ENCODE data around the gene MRPL53.
A peak's percentile ranks its signal among the peaks of the same experiment; 100 is the strongest.
"Not testable (repeated sequence)": the region's sequence is repeated elsewhere in the genome, so short reads cannot be mapped to it uniquely, and the experiment has no call there.

MRPL53 gene

GRCh38 chr2:74488643-74489481 is 16.4 kb upstream of the MRPL53 start:
- H3K9me3 ChIP-seq, result no peaks in the 10 kb centered on the region
- no peaks in the 10 kb centered on the region for H3K27me3 ChIP-seq
- no peak overlapping the region for H3K27ac ChIP-seq
- H3K36me3 ChIP-seq, result peaks cover 72% of the 10 kb centered on the region
- no peak overlapping the region for H3K4me3 ChIP-seq (ENCODE audit: low read depth in 1 of 2, low read length in 1 of 2)
- TF ChIP-seq, protein P1, sequence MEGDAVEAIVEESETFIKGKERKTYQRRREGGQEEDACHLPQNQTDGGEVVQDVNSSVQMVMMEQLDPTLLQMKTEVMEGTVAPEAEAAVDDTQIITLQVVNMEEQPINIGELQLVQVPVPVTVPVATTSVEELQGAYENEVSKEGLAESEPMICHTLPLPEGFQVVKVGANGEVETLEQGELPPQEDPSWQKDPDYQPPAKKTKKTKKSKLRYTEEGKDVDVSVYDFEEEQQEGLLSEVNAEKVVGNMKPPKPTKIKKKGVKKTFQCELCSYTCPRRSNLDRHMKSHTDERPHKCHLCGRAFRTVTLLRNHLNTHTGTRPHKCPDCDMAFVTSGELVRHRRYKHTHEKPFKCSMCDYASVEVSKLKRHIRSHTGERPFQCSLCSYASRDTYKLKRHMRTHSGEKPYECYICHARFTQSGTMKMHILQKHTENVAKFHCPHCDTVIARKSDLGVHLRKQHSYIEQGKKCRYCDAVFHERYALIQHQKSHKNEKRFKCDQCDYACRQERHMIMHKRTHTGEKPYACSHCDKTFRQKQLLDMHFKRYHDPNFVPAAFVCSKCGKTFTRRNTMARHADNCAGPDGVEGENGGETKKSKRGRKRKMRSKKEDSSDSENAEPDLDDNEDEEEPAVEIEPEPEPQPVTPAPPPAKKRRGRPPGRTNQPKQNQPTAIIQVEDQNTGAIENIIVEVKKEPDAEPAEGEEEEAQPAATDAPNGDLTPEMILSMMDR (IDR thresholded peaks at IDR 0.05), result no peak
- H3K4me1 ChIP-seq (ENCODE audit: control insufficient read depth in 1 of 2, insufficient read depth in 1 of 2, low read depth in 1 of 2, low read length in 1 of 2), result peaks cover 0 to under 1% of the 10 kb centered on the region in 2 experiments

- H3K27me3 ChIP-seq, result no peaks in the 10 kb centered on the region
- no peak overlapping the region for H3K4me3 ChIP-seq (ENCODE audit: low read depth in 1 of 2, low read length in 1 of 2)
- peaks cover 46% of the 10 kb centered on the region for H3K36me3 ChIP-seq
- H3K27ac ChIP-seq, result no peak overlapping the region
- peaks cover 17 to 23% of the 10 kb centered on the region in 2 experiments for H3K4me1 ChIP-seq (ENCODE audit: control insufficient read depth in 1 of 2, insufficient read depth in 1 of 2, low read depth in 1 of 2, low read length in 1 of 2)
- no peaks in the 10 kb centered on the region for H3K9me3 ChIP-seq
- TF ChIP-seq, protein P1 (IDR thresholded peaks at IDR 0.05), result no peak
Measured at GRCh38 chr2:74486141-74486540, 13.7 kb upstream of the MRPL53 start.

- H3K9me3 ChIP-seq, H3K27me3 ChIP-seq: not testable (repeated sequence)
- H3K4me3 ChIP-seq (ENCODE audit: low read depth in 1 of 2, low read length in 1 of 2), result peak overlapping the region; percentile 95 to 100
- H3K36me3 ChIP-seq, result peaks cover 31% of the 10 kb centered on the region
- H3K27ac ChIP-seq, result peak overlapping the region; percentile 88
- peaks cover 23 to 28% of the 10 kb centered on the region in 2 experiments for H3K4me1 ChIP-seq (ENCODE audit: control insufficient read depth in 1 of 2, insufficient read depth in 1 of 2, low read depth in 1 of 2, low read length in 1 of 2)
Measured at GRCh38 chr2:74483675-74484164, 11.2 kb upstream of the MRPL53 start.

GRCh38 chr2:74482801-74483674 is 10.6 kb upstream of the MRPL53 start, which contains the start of the genes CCDC142 and TTC31:
Gene CCDC142 (minus strand): TSS chr2:74482998. CDS start chr2:74482837, 161 bp downstream.
Gene TTC31 (plus strand): TSS chr2:74483081. CDS start chr2:74483096, 15 bp downstream.
- peaks cover 23 to 28% of the 10 kb centered on the region in 2 experiments for H3K4me1 ChIP-seq (ENCODE audit: control insufficient read depth in 1 of 2, insufficient read depth in 1 of 2, low read depth in 1 of 2, low read length in 1 of 2)
- H3K4me3 ChIP-seq (ENCODE audit: low read depth in 1 of 2, low read length in 1 of 2), result peak within 1 kb of the TSS; percentile 95 to 100
- TF ChIP-seq, protein P1 (IDR thresholded peaks at IDR 0.05), result peak; percentile 96
- H3K36me3 ChIP-seq, result peaks cover 26% of the 10 kb centered on the region
- H3K9me3 ChIP-seq, result no peaks in the 10 kb centered on the region
- H3K27me3 ChIP-seq, result no peaks in the 10 kb centered on the region
- H3K27ac ChIP-seq, result peak within 1 kb of the TSS; percentile 88

GRCh38 chr2:74481961-74482800 is 9.7 kb upstream of the MRPL53 start:
- TF ChIP-seq, protein P1 (IDR thresholded peaks at IDR 0.05), result no peak
- Histone ChIP-seq H3K27ac (peak overlapping the region; percentile 88), H3K4me3 (ENCODE audit: low read depth in 1 of 2, low read length in 1 of 2) (peak overlapping the region; percentile 95 to 100), H3K27me3 (no peaks in the 10 kb centered on the region), H3K9me3 (no peaks in the 10 kb centered on the region), H3K4me1 (ENCODE audit: control insufficient read depth in 1 of 2, insufficient read depth in 1 of 2, low read depth in 1 of 2, low read length in 1 of 2) (peaks cover 23 to 28% of the 10 kb centered on the region in 2 experiments), H3K36me3 (peaks cover 20% of the 10 kb centered on the region)

Measured in neutrophil (primary cell).